Measurements from ENCODE around the gene PSME4.
"Not testable (repeated sequence)": the region's sequence is repeated elsewhere in the genome, so short reads cannot be mapped to it uniquely, and the experiment has no call there.

The PSME4 gene

DNA sequence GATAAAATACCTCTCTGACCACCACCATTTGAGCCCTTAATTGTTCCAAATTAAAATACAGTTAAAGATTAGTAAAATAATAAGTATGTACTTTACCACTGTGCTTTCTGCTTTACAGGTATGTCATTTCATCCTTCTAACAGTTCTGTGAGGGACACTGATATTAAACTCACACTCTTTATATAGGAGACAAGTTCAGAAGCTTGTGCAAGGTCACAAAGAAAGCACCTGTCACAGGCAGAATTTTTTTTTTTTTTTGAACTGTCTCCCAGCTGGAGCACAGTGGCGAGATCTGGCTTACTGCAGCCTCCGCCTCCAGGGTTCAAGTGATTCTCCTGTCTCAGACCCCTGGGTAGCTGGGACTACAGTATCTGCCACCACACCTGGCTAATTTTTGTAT is 89.4 kb downstream of the PSME4 start:
- DNase-seq (ENCODE audit: low spot score) = no peak

DNA sequence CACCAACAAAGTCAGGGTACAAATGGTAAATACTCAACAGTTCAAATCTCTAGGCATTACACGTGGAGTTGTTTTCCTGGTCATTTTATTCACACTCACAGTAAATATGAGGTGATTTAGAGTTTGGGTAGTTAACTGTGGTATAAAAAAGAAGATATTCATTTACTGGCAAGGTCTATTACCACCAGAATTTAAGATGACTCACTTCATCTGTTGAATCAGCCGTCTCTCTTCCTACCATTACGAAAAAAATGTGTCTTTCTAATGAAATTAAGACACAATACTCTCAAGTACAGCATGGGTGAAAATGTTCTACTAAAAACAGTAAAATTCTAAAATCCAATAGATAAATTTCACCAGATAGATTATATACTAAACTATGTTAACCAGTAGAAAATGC is 90.0 kb downstream of the PSME4 start:
- DNase-seq (ENCODE audit: low spot score) = no peak

DNA sequence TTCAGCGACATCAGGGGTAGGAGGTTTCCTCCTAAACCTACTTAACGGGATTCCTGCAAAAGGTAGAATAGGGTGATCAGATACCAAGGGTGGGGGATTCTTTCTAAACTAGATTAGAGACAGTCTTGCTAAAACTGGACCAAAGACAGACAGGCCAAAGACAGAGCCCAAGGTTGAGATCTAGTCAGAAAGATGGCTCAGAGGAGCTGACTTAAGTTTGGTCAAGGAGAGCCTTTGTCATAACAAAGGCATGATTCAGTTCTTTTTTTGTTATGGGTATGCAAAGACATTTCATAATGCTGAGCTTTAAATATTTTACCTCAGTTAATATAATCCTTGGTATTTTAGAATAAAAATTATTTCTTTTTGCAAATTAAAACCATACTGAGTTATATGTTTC is 93.2 kb downstream of the PSME4 start:
- no peak for DNase-seq (ENCODE audit: low spot score)

DNA sequence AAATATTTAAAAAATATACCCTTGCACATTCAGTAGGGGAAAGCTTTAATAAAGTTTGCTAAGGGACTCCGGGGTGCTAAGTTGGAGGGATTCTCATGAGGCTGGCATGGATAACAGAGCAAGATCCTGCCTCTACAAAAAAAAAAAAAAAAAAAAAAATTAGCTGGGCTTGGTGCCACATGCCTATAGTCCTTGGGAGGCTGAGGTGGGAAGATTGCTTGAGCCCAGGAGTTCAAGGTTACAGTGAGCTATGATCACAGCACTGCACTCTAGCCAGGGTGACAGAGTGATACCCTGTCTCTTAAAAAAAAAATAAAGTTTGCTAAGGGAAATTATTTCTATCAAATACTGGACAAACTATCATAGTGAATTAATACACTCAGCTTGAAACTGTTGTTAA is 93.7 kb downstream of the PSME4 start:
- DNase-seq (ENCODE audit: low spot score) = no peak

DNA sequence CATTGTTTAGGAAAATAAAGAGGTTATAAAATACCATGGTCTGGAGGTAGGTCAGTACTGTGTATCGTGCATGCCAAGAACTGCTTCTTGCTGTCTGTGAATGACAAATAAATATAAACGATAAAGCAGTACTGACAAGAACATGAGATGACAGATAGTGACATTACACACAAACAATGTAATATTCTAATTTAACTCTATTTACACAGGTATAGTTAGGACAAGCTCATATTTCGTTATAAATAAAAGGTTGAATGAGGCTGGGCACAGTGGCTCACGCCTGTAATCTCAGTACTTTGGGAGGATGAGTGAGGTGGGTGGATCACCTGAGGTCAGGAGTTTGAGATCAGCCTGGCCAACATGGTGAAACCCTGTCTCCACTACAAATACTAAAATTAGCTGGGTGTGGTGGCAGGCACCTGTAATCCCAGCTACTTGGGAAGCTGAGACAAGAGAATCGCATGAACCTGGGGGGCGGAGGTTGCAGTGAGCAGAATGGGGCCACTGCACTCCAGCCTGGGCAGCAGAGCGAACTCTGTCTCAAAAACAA is 96.3 kb downstream of the PSME4 start:
- DNase-seq (ENCODE audit: low spot score) = no peak

DNA sequence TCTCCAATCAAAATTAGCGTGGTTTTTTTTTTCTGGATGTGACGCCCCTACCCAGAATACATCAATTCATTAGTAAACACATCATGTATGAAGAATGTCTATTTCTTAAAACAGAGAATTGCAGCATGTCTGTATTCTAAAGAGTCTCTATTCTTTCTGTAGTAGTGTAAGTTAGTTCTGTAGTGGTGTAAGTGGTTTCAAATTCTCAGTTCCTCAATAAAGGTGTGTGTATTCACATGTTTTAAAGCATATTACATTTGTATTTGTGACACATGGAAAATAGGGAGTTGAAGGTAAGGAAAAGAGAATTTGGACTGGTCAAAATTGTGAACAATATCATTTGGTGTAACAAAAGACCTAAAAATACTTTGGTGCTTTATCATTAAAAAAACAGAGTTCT is 103.0 kb downstream of the PSME4 start:
- DNase-seq (ENCODE audit: low spot score) = no peak

DNA sequence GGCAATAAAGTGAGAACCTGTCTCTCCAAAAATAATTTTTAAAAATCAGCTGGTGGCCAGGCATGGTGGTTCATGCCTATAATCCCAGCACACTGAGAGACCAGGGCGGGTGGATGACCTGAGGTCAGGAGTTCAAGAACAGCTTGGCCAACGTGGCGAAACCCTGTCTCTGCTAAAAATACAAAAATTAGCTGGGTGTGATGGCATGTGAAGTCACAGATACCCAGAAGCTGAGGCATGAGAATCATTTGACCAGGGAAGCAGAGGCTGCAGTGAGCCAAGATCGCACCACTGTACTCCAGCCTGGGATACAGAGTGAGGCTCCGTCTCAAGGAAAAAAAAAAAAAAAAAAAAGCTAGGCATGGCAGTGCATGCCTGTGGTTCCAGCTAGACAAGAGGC is 103.6 kb downstream of the PSME4 start:
- DNase-seq (ENCODE audit: low spot score) = no peak

DNA sequence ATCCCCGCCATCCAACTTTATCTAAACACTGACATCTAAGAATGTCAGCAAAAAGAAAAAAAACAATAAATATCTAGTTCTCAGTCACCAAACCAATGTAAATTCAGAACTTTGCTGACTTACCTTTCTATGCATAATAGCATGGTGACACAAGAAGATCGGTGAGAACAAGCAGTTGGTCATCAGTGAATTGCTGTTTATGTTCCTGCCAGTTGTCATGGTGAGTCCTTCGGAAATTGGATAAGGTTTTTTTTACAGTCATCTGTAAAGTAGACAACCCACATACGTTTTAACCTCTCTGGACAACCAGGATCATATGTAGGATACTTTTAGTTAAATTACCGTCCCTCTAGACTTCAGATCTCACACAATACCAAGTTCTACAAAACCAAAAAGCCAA is 104.8 kb downstream of the PSME4 start:
- no peak for DNase-seq (ENCODE audit: low spot score)

DNA sequence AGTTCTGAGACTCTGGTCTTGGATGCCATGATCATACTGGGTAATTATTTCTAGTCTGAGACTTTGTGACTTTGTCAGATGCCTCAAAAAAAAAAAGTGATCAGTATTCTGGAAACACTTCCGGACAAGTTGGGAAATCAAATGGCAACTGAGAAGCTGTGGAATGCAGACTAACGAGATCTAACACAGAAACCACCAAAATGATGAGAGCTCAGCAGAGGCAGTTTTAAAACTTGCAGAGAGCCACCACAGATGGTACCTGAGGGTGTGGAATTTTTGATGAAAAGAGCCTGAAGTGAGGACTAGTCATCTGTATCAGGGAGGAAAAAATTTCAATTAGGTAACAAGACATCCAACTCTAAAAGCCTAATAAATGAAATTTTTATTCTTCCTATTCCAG is 105.5 kb downstream of the PSME4 start:
- no peak for DNase-seq (ENCODE audit: low spot score)

DNA sequence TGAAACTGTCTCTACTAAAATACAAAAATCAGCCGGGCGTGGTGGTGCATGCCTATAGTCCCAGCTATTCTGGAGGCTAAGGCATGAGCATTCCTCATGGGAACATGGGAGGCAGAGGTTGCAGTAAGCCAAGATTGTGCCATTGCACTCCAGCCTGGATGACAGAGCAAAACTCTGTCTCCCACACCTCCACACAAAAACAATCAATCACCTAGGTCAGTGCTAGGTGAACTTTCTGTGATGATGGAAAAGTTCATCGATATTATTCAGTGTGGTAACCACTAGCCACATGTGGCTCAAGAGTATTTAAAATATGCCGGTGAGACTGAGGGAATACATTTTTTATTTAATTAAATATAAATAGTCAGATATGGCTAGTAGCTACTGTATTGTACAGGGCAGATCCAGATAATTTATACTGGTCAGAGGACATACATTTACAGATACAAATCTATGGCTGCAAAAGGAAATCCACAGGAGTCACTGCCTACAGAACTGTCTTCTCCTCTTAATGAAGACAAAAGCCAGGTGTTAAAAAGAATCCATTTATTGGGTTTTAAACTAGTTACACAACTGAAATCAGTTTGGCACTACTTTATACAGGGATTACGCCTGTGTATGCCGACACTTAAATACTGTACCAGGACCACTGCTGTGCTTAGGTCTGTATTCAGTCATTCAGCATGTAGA is 107.1 kb downstream of the PSME4 start:
- DNase-seq (ENCODE audit: low spot score) = no peak

DNA sequence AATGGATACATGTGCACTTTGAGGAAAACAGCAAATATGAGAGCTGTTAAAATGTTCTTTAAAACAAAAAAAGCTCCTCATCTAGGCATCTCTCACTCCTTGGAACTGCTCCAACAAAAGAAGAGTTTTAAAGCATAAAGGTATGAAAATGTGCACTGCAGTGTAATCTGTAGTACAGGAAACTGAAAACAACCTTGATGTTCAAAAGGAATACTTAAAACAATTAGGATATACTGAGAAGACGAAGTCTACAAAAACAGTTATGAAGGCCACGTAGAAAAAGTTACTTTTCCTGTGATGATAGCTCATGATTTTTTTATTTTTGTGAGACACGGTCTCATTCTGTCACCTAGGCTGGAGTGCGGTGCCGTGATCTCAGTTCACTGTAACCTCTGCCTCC is 109.0 kb downstream of the PSME4 start:
- no peak for DNase-seq (ENCODE audit: low spot score)

DNA sequence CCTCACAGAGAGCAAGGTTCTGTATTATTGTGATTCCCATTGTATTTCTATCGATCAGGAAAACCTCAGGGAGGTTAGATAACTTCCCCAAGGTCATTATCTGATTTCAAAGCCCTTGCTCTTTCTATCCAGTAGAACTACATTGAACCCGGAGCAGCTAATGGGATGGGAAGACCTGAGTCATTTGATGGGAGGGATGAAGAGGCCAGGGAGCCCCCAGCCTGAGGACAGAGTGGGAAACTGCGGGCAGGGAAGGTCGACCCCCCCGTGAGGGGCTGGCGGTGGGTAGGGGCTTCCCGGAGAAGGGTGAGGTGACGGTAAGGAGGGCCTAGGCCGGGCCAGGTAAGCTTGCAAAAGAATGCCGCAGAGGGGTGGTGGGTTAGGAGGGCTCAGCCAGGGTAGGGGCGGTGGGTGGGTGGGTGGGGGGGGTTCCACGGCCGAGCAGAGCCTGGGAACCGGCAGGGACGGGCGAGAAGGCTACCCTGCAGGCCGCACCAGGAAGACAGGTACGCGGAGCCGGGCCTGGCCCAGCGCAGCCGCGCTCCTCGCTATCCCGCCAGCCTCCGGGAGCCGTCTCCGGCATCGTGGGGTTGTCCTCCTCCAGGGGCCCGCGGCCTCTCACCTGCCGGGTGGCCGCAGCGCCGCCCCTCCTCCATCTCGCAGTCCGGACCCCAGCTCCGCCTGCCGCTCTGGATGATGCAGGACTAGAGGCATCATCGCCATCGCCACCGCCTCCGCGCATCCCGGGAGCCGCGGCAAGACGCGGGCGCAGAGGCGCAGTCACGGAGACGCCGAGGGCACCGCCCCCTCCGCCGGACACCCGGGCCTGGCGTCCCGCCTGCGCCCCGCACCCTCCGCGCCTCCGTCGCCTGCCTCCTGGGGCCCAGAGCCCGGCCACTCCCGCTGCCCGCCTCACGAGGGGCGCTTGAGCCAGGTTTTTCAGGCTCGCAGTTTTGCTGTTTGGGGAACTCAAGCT is 111.3 kb downstream of the PSME4 start, which contains the start of gene GPR75:
Gene GPR75 (minus strand): TSS at position 762 of the 976 bp plus-strand sequence. CDS start 5,211 bp downstream, outside the sequence.
- DNase-seq (ENCODE audit: low spot score) = no peak

DNA sequence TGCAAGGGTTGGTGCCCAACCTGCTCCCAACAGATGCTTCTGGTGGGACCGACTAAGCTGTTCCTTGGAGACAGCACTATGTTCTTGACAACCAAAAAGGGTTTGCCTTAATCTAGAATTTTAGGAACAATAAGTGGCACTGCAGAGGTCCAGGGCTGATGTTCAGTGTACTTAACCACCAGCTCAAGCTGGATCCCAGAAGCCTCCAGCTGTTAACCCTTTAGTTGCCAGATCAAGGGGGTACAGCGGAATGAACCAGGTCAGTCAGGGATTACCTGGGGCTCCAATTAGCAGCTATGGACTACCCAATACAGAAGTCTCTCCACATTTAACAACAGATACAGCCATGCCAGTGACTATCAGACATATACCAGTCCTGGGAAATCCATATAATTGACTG is 114.5 kb downstream of the PSME4 start:
- DNase-seq (ENCODE audit: low spot score) = no peak

DNA sequence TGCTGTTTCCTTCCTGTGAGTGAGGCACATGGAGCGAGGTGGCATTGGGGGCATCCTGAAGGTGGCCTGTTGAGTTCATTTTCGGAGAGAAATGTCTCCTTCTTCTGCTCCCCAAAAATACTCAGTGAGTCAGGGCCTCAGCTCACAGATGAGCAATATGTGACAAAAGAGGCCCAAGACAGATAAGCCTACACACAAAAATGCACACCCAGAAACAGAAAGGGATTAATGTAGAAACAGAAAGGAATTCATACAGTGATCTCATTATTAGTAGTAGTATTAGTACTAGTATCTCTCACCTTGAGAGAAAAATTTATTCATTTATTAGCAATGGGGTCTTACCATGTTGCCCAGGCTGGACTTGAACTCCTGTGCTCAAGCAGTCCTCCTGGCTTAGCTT is 116.1 kb downstream of the PSME4 start:
- no peak for DNase-seq (ENCODE audit: low spot score)

DNA sequence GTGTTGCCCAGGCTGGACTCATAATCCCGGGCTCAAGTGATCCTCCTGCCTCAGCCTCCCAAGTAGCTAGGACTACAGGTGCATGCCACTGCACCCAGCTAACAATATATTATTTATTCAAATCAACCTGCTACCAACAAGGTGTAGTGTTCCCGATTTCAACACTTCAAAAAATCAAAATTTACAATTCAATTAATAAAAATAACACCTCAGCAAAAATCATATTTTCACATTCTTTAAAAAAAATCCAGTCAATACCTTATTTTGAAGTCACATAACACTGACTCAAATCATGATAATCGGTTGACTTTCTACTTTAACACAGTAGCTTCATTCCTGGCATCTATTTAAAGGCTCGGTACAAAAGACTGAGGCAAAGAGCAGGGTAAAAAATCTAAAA is 118.3 kb downstream of the PSME4 start:
- no peak for DNase-seq (ENCODE audit: low spot score)

DNA sequence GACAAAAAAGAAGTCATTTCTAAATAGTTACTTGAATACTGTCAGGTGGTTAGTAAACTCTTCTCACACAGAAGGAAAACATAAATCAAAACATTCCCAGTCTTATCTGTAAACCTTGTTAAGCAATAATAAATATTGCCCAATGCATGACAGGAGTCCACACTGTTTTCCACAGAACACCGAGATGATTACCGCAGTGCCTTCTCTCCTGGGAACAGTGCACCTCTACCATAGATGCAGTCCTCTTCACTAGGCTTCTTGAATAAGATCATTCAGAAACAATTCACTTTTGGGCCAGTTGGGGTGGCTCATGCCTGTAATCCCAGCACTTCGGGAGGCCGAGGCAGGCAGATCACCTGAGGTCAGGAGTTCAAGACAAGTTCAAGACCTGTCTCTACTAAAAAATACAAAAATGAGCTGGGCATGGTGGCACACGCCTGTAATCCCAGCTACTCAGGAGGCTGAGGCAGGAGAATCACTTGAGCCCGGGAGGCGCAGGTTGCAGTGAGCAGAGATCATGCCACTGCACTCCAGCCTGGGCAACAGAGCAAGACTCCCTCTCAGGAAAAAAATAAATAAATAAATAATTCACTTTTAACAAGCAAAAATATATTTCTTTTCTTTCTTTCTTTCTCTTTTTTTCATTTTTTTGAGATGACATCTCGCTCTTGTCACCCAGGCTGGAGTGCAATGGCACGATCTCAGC is 119.6 kb downstream of the PSME4 start:
- not testable (repeated sequence) for DNase-seq (ENCODE audit: low spot score)

DNA sequence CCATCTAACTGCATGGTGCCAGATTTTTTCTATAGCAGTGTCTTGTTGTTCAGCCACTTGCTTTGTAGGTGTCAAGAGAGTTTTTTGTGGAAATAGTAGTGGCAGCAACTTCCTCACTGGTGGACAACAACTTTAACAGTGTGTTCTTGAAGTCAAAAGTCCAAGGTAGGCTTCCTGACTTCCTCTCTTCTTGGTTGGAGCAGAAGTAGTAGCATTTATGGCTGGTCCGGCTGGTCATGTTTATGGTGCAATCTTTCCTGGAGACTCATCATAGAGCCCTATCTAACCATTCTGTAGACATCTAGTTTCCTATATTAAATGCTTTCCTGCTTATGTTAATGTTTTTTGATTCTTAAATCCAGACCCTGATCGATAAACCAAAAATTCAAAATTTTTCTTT is 122.7 kb downstream of the PSME4 start:
- no peak for DNase-seq (ENCODE audit: low spot score)

DNA sequence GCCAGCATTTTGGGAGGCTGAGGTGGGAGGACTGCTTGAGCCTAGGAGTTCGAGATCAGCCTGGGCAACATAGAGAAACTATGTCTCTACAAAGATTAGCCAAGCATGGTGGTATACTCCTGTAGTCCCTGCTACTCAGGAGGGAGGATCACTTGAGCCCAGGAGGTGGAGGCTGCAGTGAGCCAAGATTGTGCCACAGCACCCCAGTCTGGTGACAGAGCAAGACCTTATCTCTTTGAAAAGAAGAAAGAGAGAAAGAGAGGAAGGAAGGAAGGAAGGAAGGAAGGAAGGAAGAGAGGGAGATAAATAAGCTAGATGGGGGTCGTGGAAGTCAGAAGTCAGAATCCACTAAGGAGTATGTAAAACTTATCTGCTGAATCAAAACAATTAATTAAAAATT is 127.2 kb downstream of the PSME4 start:
- DNase-seq (ENCODE audit: low spot score) = no peak

DNA sequence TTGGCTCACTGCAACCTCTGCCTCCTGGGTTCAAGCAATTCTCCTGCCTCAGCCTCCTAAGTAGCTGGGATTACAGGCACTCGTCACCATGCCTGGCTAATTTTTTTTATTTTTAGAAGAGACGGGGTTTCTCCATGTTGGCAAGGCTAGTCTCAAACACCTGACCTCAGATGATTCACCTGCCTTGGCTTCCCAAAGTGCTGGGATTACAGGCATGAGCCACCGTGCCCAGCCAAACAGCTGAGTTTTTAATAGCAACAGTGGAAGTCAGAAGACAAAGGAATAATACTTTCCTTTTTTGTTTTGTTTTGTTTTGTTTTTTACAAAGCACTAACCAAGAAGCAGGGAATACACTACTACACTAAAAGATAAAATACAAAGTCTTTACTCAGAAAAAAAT is 127.9 kb downstream of the PSME4 start:
- no peak for DNase-seq (ENCODE audit: low spot score)

DNA sequence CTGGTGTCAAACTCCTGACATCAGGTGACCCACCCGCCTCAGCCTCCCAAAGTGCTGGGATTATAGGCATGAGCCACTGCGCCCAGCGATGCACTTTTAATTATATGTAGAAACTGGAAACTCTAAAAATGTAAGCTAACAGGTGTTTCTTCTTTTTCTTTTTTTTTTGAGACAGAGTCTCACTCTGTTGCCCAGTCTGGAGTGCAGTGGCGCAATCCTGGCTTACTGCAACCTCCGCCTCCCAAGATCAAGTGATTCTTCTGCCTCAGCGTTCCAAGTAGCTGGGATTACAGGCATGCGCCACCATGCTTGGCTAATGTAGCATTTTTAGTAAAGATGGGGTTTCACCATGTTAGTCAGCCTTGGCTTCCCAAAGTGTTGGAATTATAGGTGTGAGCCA is 129.1 kb downstream of the PSME4 start:
- not testable (repeated sequence) for DNase-seq (ENCODE audit: low spot score)

DNA sequence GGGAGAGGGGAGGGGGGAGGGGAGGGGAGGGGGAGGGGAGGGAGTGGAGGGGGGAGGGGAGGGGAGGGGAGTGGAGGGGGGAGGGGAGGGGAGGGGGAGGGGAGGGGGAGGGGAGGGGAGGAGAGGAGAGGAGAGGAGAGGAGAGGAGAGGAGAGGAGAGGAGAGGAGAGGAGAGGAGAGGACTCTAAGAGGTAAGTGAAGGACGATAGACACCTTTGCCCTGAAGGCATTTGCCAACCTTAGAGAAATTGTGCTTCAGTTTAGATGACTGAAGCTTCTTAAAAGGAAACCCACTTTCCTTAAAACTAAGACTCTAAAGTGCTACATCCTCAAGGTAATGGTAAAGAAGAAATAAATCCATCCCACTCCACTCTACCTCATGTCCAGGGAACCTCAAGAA is 130.2 kb downstream of the PSME4 start:
- DNase-seq (ENCODE audit: low spot score) = no peak

DNA sequence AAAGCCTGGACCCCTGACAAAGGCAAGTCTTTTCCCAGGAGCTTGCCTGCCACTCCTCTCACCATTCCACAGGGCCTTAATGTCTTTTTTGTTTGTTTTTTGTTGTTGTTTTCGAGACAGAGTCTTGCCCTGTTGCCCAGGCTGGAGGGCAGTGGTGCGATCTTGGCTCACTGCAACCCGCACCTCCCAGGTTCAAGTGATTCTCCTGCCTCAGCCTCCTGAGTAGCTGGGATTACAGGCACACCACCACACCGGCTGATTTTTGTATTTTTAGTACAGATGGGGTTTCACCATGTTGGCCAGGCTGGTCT is 140.9 kb downstream of the PSME4 start:
- DNase-seq (ENCODE audit: low spot score) = not testable (repeated sequence)
